HEK293T (cell line): ENCODE measurements around the gene FAM20C.

Source experiments
- LEF1 ChIP-seq: fragments of 450-650 bp; IDR thresholded peaks from 2 replicates; pipeline ENCODE4 v1.6.1; 2017; ENCODE audit warnings: mild to moderate bottlenecking, borderline replicate concordance
- SUZ12 ChIP-seq: fragments of 450-650 bp; IDR thresholded peaks from 2 replicates; pipeline ENCODE4 v1.6.1; 2016; ENCODE audit warnings: mild to moderate bottlenecking

- TF ChIP-seq SUZ12: no peak
- no peak for TF ChIP-seq LEF1
Measured at GRCh38 chr7:217781-218180, 25.4 kb downstream of the FAM20C start.
